SK-MEL-5 (cell line): Measurements from ENCODE around the gene BDP1. TPM values are rescaled to one million over a fixed set of nuclear protein-coding genes. Genes with fewer than 3 reads are reported as not detected.
"Not testable (repeated sequence)": the region's sequence is repeated elsewhere in the genome, so short reads cannot be mapped to it uniquely, and the experiment has no call there.

Source experiments
- DNase-seq: peaks from one replicate; pipeline ENCODE4 v3.0.0-alpha.2; 2016; ENCODE audit warnings: low read depth, low spot score
- in situ Hi-C: cut with HindIII; loops from 2 replicates; pipeline ENCODE4 v1.10.0; 2016; ENCODE audit warnings: low sequenced_read_pairs, high pct_unique_total_duplicates, low pct_unique_long_range_greater_than_20kb
- total RNA-seq: library from RNA; depleted of rRNA; stranded (reverse); fragments of >200 nt; shearing (Covaris generic); gene quantifications from 2 replicates; pipeline ENCODE4 v1.2.3, GENCODE V29; 2014

The BDP1 gene
- total RNA-seq, 1 experiment from 2014 or later = 23.1 TPM

- peak; percentile 24 for DNase-seq
- in situ Hi-C loops = no loop called here
These were observed 82.2 kb downstream of the BDP1 start for GRCh38 chr5:71537687-71538086.

GRCh38 chr5:71550885-71551284, 95.4 kb downstream of the BDP1 start:
- in situ Hi-C loops, DNase-seq: not testable (repeated sequence)

GRCh38 chr5:71551582-71551981, 96.1 kb downstream of the BDP1 start:
- in situ Hi-C loops, DNase-seq: not testable (repeated sequence)

GRCh38 chr5:71552026-71552749, 96.7 kb downstream of the BDP1 start:
- DNase-seq, in situ Hi-C loops: not testable (repeated sequence)

GRCh38 chr5:71563161-71563560, 107.7 kb downstream of the BDP1 start:
- no peak for DNase-seq
- in situ Hi-C loops = no loop called here

- in situ Hi-C loops = no loop called here
- DNase-seq = no peak
These were observed 109.4 kb downstream of the BDP1 start for GRCh38 chr5:71564895-71565294.

GRCh38 chr5:71569748-71570509, 114.5 kb downstream of the BDP1 start:
- in situ Hi-C loops = no loop called here
- no peak for DNase-seq

GRCh38 chr5:71571811-71572210, 116.4 kb downstream of the BDP1 start:
- DNase-seq, in situ Hi-C loops: not testable (repeated sequence)

- in situ Hi-C loops = no loop called here
- peak; percentile 7 for DNase-seq
These were observed 118.1 kb downstream of the BDP1 start for GRCh38 chr5:71573591-71573990.

- DNase-seq, in situ Hi-C loops: not testable (repeated sequence)
These were observed 120.1 kb downstream of the BDP1 start for GRCh38 chr5:71575588-71575987.

- no peak for DNase-seq
- in situ Hi-C loops = no loop called here
These were observed 120.8 kb downstream of the BDP1 start for GRCh38 chr5:71576241-71576640.

- DNase-seq, in situ Hi-C loops: not testable (repeated sequence)
These were observed 122.4 kb downstream of the BDP1 start for GRCh38 chr5:71577839-71578238.

- in situ Hi-C loops = no loop called here
- DNase-seq = no peak
These were observed 127.6 kb downstream of the BDP1 start for GRCh38 chr5:71582945-71583584.

- in situ Hi-C loops = no loop called here
- DNase-seq = peak; percentile 86
These were observed 130.8 kb downstream of the BDP1 start for GRCh38 chr5:71586052-71586940.

- DNase-seq = peak; percentile 96
- in situ Hi-C loops = no loop called here
These were observed 131.7 kb downstream of the BDP1 start, which contains the start of gene MCCC2 for GRCh38 chr5:71586941-71587765. TSS of gene MCCC2 (plus strand) at chr5:71587340. CDS start at chr5:71587426, 86 bp downstream.

- no peak for DNase-seq
- in situ Hi-C loops = no loop called here
These were observed 132.5 kb downstream of the BDP1 start for GRCh38 chr5:71587766-71588532.
